ENCODE data around the gene FAM210A.

Gene FAM210A

DNA sequence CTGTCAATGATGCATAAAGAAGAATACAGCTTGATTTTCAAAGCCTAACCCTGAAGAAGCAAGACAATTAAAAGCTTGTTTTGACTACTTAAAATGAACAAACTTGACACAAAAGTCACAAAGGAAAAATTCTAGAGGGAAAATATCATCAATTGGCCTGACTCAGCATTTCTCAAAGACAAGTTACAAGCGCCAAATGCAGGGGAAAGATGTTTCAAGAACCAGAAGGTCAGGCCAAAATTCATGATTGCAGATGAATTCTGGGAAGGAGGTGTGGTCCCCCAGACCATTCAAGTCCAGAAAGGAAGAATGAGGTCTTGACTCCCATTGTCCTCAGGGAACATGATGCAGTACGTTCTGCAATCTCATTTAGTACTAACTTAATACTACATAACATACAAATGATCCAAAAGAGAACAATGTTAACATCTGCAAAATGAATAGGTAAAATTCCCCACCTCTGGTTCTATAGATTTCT is 64.5 kb downstream of the FAM210A start:
- Histone ChIP-seq H3K27me3 (ENCODE audit: insufficient read depth, low read length) (no peaks in the 10 kb centered on the region), H4K20me1 (ENCODE audit: insufficient read depth, low read length) (no peaks in the 10 kb centered on the region), H3K4me3 (ENCODE audit: low read depth, low read length, poor library complexity, severe bottlenecking) (no peak overlapping the region), H3K9me2 (ENCODE audit: low read depth, low read length) (no peaks in the 10 kb centered on the region), H3K4me2 (ENCODE audit: low read length) (no peak overlapping the region), H3K27ac (ENCODE audit: low read depth, low read length, poor library complexity, severe bottlenecking) (no peak overlapping the region), H3K79me2 (ENCODE audit: insufficient read depth, low read length) (no peaks in the 10 kb centered on the region), H3K4me1 (ENCODE audit: insufficient read depth, low read length, severe bottlenecking) (no peaks in the 10 kb centered on the region), H2AFZ (ENCODE audit: low read length) (no peak overlapping the region), H3K36me3 (ENCODE audit: insufficient read depth, low read length) (peaks cover 46% of the 10 kb centered on the region; the same call in 1 of the 2 replicates), H3F3A (ENCODE audit: insufficient read depth, low read length) (no peaks in the 10 kb centered on the region), H3K9me3 (ENCODE audit: low read length) (no peaks in the 10 kb centered on the region), H3K9ac (ENCODE audit: low read length) (no peak overlapping the region)
- no peak for TF ChIP-seq EZH2 (IDR thresholded peaks at IDR 0.05; ENCODE audit: borderline replicate concordance, low read length)
- TF ChIP-seq, protein P1, sequence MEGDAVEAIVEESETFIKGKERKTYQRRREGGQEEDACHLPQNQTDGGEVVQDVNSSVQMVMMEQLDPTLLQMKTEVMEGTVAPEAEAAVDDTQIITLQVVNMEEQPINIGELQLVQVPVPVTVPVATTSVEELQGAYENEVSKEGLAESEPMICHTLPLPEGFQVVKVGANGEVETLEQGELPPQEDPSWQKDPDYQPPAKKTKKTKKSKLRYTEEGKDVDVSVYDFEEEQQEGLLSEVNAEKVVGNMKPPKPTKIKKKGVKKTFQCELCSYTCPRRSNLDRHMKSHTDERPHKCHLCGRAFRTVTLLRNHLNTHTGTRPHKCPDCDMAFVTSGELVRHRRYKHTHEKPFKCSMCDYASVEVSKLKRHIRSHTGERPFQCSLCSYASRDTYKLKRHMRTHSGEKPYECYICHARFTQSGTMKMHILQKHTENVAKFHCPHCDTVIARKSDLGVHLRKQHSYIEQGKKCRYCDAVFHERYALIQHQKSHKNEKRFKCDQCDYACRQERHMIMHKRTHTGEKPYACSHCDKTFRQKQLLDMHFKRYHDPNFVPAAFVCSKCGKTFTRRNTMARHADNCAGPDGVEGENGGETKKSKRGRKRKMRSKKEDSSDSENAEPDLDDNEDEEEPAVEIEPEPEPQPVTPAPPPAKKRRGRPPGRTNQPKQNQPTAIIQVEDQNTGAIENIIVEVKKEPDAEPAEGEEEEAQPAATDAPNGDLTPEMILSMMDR (IDR thresholded peaks at IDR 0.05; ENCODE audit: low read length): no peak

DNA sequence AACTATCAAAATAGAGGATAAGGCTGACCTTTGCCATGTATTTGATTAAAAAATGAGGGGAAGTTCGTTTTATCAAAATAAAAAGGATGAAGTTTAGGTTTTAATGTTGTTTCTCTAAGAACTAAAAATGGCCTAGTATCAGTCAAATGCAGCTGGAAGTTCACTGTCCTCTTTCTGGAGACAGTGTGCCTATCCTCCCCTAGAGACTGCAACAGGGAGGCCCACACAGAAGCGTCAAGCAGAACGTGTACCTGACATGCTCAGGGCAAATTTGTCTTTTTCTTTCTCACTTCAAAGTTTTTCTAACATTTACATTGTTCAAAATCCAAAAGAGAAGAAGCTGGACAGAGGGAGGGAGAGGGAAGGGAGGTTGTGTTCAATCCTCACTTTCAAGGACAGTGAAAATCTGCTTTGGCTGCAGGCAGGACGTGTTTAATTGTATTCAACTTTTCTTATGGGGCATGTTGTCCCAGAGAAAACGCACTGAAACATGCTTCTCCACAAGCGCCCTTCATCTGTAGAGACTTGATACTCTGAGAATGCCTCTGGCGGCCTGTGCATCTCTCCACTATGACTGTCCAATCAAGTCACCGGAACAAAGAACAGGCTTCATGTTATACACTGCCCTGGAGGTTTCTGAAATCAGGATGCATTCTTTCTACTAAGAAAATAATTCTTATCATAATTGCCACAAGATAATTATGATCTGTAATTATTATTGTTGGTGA is 65.1 kb downstream of the FAM210A start:
- no peaks in the 10 kb centered on the region for H3K9me2 ChIP-seq (ENCODE audit: low read depth, low read length)
- H3K27ac ChIP-seq (ENCODE audit: low read depth, low read length, poor library complexity, severe bottlenecking): no peak overlapping the region
- no peak overlapping the region for H2AFZ ChIP-seq (ENCODE audit: low read length)
- H3K4me3 ChIP-seq (ENCODE audit: low read depth, low read length, poor library complexity, severe bottlenecking): no peak overlapping the region
- no peaks in the 10 kb centered on the region for H3K79me2 ChIP-seq (ENCODE audit: insufficient read depth, low read length)
- H3K4me1 ChIP-seq (ENCODE audit: insufficient read depth, low read length, severe bottlenecking): no peaks in the 10 kb centered on the region
- H3K9me3 ChIP-seq (ENCODE audit: low read length): no peaks in the 10 kb centered on the region
- no peak overlapping the region for H3K4me2 ChIP-seq (ENCODE audit: low read length)
- H3F3A ChIP-seq (ENCODE audit: insufficient read depth, low read length): no peaks in the 10 kb centered on the region
- no peaks in the 10 kb centered on the region for H4K20me1 ChIP-seq (ENCODE audit: insufficient read depth, low read length)
- H3K27me3 ChIP-seq (ENCODE audit: insufficient read depth, low read length): no peaks in the 10 kb centered on the region
- H3K9ac ChIP-seq (ENCODE audit: low read length): no peak overlapping the region
- no peak for TF ChIP-seq EZH2 (IDR thresholded peaks at IDR 0.05; ENCODE audit: borderline replicate concordance, low read length)
- TF ChIP-seq, protein P1 (IDR thresholded peaks at IDR 0.05; ENCODE audit: low read length): no peak
- peaks cover 40% of the 10 kb centered on the region; the same call in 1 of the 2 replicates for H3K36me3 ChIP-seq (ENCODE audit: insufficient read depth, low read length)

DNA sequence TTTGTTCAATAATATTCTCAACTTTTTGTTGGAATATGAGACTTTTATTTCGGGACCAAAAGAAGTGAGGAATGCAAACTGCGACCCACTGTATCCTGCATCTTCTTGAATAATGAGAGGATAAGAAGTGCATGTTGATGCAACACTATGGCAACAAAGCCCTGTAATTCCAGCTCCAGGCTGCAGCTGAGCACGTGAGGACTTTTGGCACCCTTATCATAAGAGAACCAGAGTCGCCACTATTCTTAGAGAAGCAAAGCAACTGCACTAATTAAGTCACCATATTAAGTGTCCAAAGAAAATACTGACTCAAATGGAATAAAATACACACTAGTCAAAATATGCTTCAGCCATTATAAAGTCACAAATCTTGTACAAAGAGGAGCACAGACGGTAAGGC is 65.8 kb downstream of the FAM210A start:
- TF ChIP-seq EZH2 (IDR thresholded peaks at IDR 0.05; ENCODE audit: borderline replicate concordance, low read length): no peak
- TF ChIP-seq, protein P1 (IDR thresholded peaks at IDR 0.05; ENCODE audit: low read length): no peak
- no peaks in the 10 kb centered on the region for H4K20me1 ChIP-seq (ENCODE audit: insufficient read depth, low read length)
- peaks cover 33% of the 10 kb centered on the region; the same call in 1 of the 2 replicates for H3K36me3 ChIP-seq (ENCODE audit: insufficient read depth, low read length)
- H3K79me2 ChIP-seq (ENCODE audit: insufficient read depth, low read length): no peaks in the 10 kb centered on the region
- H3K27ac ChIP-seq (ENCODE audit: low read depth, low read length, poor library complexity, severe bottlenecking): no peak overlapping the region
- no peaks in the 10 kb centered on the region for H3K9me3 ChIP-seq (ENCODE audit: low read length)
- no peak overlapping the region for H3K4me2 ChIP-seq (ENCODE audit: low read length)
- H2AFZ ChIP-seq (ENCODE audit: low read length): no peak overlapping the region
- H3K9me2 ChIP-seq (ENCODE audit: low read depth, low read length): no peaks in the 10 kb centered on the region
- no peaks in the 10 kb centered on the region for H3K4me1 ChIP-seq (ENCODE audit: insufficient read depth, low read length, severe bottlenecking)
- no peaks in the 10 kb centered on the region for H3F3A ChIP-seq (ENCODE audit: insufficient read depth, low read length)
- H3K27me3 ChIP-seq (ENCODE audit: insufficient read depth, low read length): no peaks in the 10 kb centered on the region
- no peak overlapping the region for H3K9ac ChIP-seq (ENCODE audit: low read length)
- no peak overlapping the region for H3K4me3 ChIP-seq (ENCODE audit: low read depth, low read length, poor library complexity, severe bottlenecking)

Measured in OCI-LY1 (cell line).